H9 (cell line): ENCODE results near the gene CNPY2. TPM values are rescaled to one million over a fixed set of nuclear protein-coding genes. Genes with fewer than 3 reads are reported as not detected.

Source experiments
- DNase-seq: peaks from one replicate; pipeline ENCODE4 v3.0.0-alpha.2; 2017
- H2AFZ ChIP-seq: one replicate; pipeline ENCODE4 v1.6.1; 2013; ENCODE audit warnings: mild to moderate bottlenecking, low read length, control low read depth, moderate library complexity
- H2AK5ac ChIP-seq: 2 replicates; pipeline ENCODE4 v1.6.1; 2013; ENCODE audit warnings: low read length, control low read depth, mixed read lengths; ENCODE audit not compliant: insufficient read length
- H2BK120ac ChIP-seq: one replicate; pipeline ENCODE4 v1.6.1; 2013; ENCODE audit warnings: low read depth, mild to moderate bottlenecking, low read length, control low read depth, inconsistent platforms; ENCODE audit not compliant: poor library complexity, severe bottlenecking
- H2BK12ac ChIP-seq: 2 replicates; pipeline ENCODE4 v1.6.1; 2013; ENCODE audit warnings: low read length, control low read depth, mixed read lengths, low read depth; ENCODE audit not compliant: insufficient read length
- H2BK15ac ChIP-seq: 2 replicates; pipeline ENCODE4 v1.6.1; 2013; ENCODE audit warnings: low read depth, low read length, control low read depth
- H2BK20ac ChIP-seq: one replicate; pipeline ENCODE4 v1.6.1; 2013; ENCODE audit warnings: low read depth, mild to moderate bottlenecking, low read length, control low read depth, inconsistent platforms; ENCODE audit not compliant: poor library complexity, severe bottlenecking
- H2BK5ac ChIP-seq: 2 replicates; pipeline ENCODE4 v1.6.1; 2013; ENCODE audit warnings: low read length, control low read depth, mixed read lengths; ENCODE audit not compliant: insufficient read length
- H3K14ac ChIP-seq: 2 replicates; pipeline ENCODE4 v1.6.1; 2013; ENCODE audit warnings: low read length, control low read depth; ENCODE audit not compliant: insufficient read depth
- H3K18ac ChIP-seq: 2 replicates; pipeline ENCODE4 v1.6.1; 2013; ENCODE audit warnings: low read depth, mild to moderate bottlenecking, mixed read lengths, low read length, control low read depth; ENCODE audit not compliant: insufficient read length
- H3K23ac ChIP-seq: 2 replicates; pipeline ENCODE4 v1.6.1; 2013; ENCODE audit warnings: low read length, control low read depth, mixed read lengths, low read depth; ENCODE audit not compliant: insufficient read length
- H3K23me2 ChIP-seq: 2 replicates; pipeline ENCODE4 v1.6.1; 2013; ENCODE audit warnings: low read depth, mild to moderate bottlenecking, mixed read lengths, low read length, control low read depth; ENCODE audit not compliant: insufficient read length, poor library complexity, severe bottlenecking
- H3K27ac ChIP-seq: 2 replicates; pipeline ENCODE4 v1.5.1; 2013; ENCODE audit warnings: low read length, control low read depth, mixed read lengths, low read depth; ENCODE audit not compliant: insufficient read length
- H3K27me3 ChIP-seq: 2 replicates; pipeline ENCODE4 v1.6.1; 2013; ENCODE audit warnings: low read length, control low read depth, inconsistent platforms; ENCODE audit not compliant: insufficient read depth
- H3K4ac ChIP-seq: 2 replicates; pipeline ENCODE4 v1.6.1; 2013; ENCODE audit warnings: low read depth, mild to moderate bottlenecking, control low read depth, inconsistent platforms, low read length, moderate library complexity
- H3K4me1 ChIP-seq: 2 replicates; pipeline ENCODE4 v1.6.1; 2013; ENCODE audit warnings: low read length, control low read depth, inconsistent platforms; ENCODE audit not compliant: insufficient read depth
- H3K4me2 ChIP-seq: 2 replicates; pipeline ENCODE4 v1.6.1; 2013; ENCODE audit warnings: low read length, control low read depth, mixed read lengths; ENCODE audit not compliant: insufficient read length, insufficient read depth
- H3K56ac ChIP-seq: 2 replicates; pipeline ENCODE4 v1.6.1; 2013; ENCODE audit warnings: low read depth, mild to moderate bottlenecking, mixed read lengths, low read length, control low read depth; ENCODE audit not compliant: insufficient read length
- H3K79me1 ChIP-seq: 2 replicates; pipeline ENCODE4 v1.6.1; 2013; ENCODE audit warnings: low read depth, mild to moderate bottlenecking, moderate library complexity, low read length, control low read depth, inconsistent platforms; ENCODE audit not compliant: insufficient read depth, poor library complexity, severe bottlenecking
- H3K79me2 ChIP-seq: 2 replicates; pipeline ENCODE4 v1.6.1; 2013; ENCODE audit warnings: low read length, control low read depth, inconsistent platforms; ENCODE audit not compliant: insufficient read depth
- H3K9ac ChIP-seq: 2 replicates; pipeline ENCODE4 v1.6.1; 2013; ENCODE audit warnings: low read length, control low read depth, mixed read lengths; ENCODE audit not compliant: insufficient read length; ENCODE audit errors: extremely low read depth
- H3K9me3 ChIP-seq: one replicate; pipeline ENCODE4 v1.6.1; 2013; ENCODE audit warnings: low read depth, low read length, inconsistent platforms; ENCODE audit not compliant: control insufficient read depth
- H3T11ph ChIP-seq: one replicate; pipeline ENCODE4 v1.6.1; 2013; ENCODE audit warnings: mild to moderate bottlenecking, low read length, control low read depth, inconsistent platforms
- H4K20me1 ChIP-seq: one replicate; pipeline ENCODE4 v1.6.1; 2013; ENCODE audit not compliant: control insufficient read depth, insufficient read length, insufficient read depth
- H4K5ac ChIP-seq: 2 replicates; pipeline ENCODE4 v1.6.1; 2013; ENCODE audit warnings: low read depth, mild to moderate bottlenecking, mixed read lengths, low read length, control low read depth; ENCODE audit not compliant: insufficient read length
- H4K8ac ChIP-seq: replicated peaks from 2 replicates; pipeline ENCODE4 v1.6.1; 2013; ENCODE audit warnings: low read length, control low read depth, mixed read lengths, low read depth; ENCODE audit not compliant: insufficient read length
- H4K91ac ChIP-seq: 2 replicates; pipeline ENCODE4 v1.6.1; 2013; ENCODE audit warnings: low read depth, mild to moderate bottlenecking, moderate library complexity, mixed read lengths, low read length, control low read depth; ENCODE audit not compliant: insufficient read length
- H3K27ac Mint-ChIP-seq, 3 experiments: 2 replicates in 2 of 3; 3 replicates in 1 of 3; pipeline ENCODE4 v1.8.0; 2020 to 2021; ENCODE audit warnings: mixed read lengths in 3 of 3, mild to moderate bottlenecking in 1 of 3, moderate library complexity in 1 of 3
- H3K27me3 Mint-ChIP-seq: 2 replicates; pipeline ENCODE4 v1.8.0; 2021; ENCODE audit warnings: low read depth, mild to moderate bottlenecking, moderate library complexity, mixed read lengths
- H3K36me3 Mint-ChIP-seq, 3 experiments: 2 replicates in 2 of 3; 3 replicates in 1 of 3; pipeline ENCODE4 v1.8.0; 2020 to 2021; ENCODE audit warnings: low read depth in 3 of 3, mixed read lengths in 3 of 3; ENCODE audit not compliant: insufficient read depth in 1 of 3
- H3K4me1 Mint-ChIP-seq, 2 experiments: 2 replicates each; pipeline ENCODE4 v1.8.0; 2020; ENCODE audit warnings: mixed read lengths in 2 of 2
- H3K4me3 Mint-ChIP-seq, 2 experiments: 2 replicates in 1 of 2; 3 replicates in 1 of 2; pipeline ENCODE4 v1.8.0; 2020 to 2021; ENCODE audit warnings: mild to moderate bottlenecking in 2 of 2, mixed read lengths in 2 of 2, moderate library complexity in 1 of 2
- H3K9me3 Mint-ChIP-seq, 2 experiments: 2 replicates in 1 of 2; 3 replicates in 1 of 2; pipeline ENCODE4 v1.8.0; 2020; ENCODE audit warnings: mild to moderate bottlenecking in 2 of 2, mixed read lengths in 2 of 2, moderate library complexity in 1 of 2
- CTCF ChIP-seq: fragments of 200-600 bp; sonication (generic); conservative IDR thresholded peaks from 3 replicates; pipeline ENCODE4 v1.8.0; 2021; ENCODE audit warnings: antibody characterized with exemption, mild to moderate bottlenecking
- WGBS: extraction: QIAGEN DNeasy Blood & Tissue Kit; methylation state at CpG from one replicate; pipeline ENCODE4 v1.1.7; 2013; ENCODE audit warnings: missing lambda C conversion rate, low lambda C conversion rate, mixed read lengths; ENCODE audit not compliant: insufficient read length; ENCODE audit errors: extremely low coverage; 5-methylcytosine and 5-hydroxymethylcytosine counted together
- total RNA-seq: library from RNA; stranded (reverse); gene quantifications from 2 replicates; pipeline ENCODE4 v1.2.1, GENCODE V29; 2021

Gene CNPY2
- total RNA-seq, 1 experiment from 2014 or later: 221 TPM

- Histone ChIP-seq H3K79me2 (no peaks in the 10 kb centered on the region), H2AFZ (no peak overlapping the region), H4K8ac (no peak overlapping the region), H3K4ac (no peak overlapping the region), H3K27ac (no peak overlapping the region), H3K23me2 (peaks cover 9% of the 10 kb centered on the region), H2BK120ac (no peak overlapping the region), H3K18ac (no peak overlapping the region), H3K56ac (no peak overlapping the region), H3K4me2 (no peak overlapping the region), H3K27me3 (no peaks in the 10 kb centered on the region), H2BK20ac (no peak overlapping the region), H2BK12ac (no peak overlapping the region), H3K4me1 (no peaks in the 10 kb centered on the region), H3K9ac (no peak overlapping the region), H4K5ac (no peak overlapping the region), H3K23ac (no peak overlapping the region), H3K9me3 (no peaks in the 10 kb centered on the region), H2BK15ac (no peak overlapping the region), H3T11ph (no peak overlapping the region), H4K91ac (no peak overlapping the region), H2BK5ac (no peak overlapping the region), H2AK5ac (no peak overlapping the region), H3K79me1 (no peaks in the 10 kb centered on the region), H3K14ac (no peak overlapping the region), H4K20me1 (no peaks in the 10 kb centered on the region)
- Mint-ChIP-seq H3K9me3 (no peaks in the 10 kb centered on the region), H3K27me3 (no peaks in the 10 kb centered on the region), H3K4me3 (no peak overlapping the region), H3K27ac (no peak overlapping the region), H3K4me1 (peaks cover 13 to 14% of the 10 kb centered on the region in 2 experiments), H3K36me3 (peaks cover 0 to 22% (median 14%) of the 10 kb centered on the region in 3 experiments; a peak in 4 of 7 replicates)
- no peak for DNase-seq
- no peak for TF ChIP-seq CTCF
- no CpG with 5 or more reads among the region's 7 CpGs for WGBS
Observed at GRCh38 chr12:56330936-56331490, 15.2 kb upstream of the CNPY2 start.
